NT2/D1 (cell line): ENCODE measurements around the gene DYNC1H1.

Source experiments
- DNase-seq: peaks from one replicate; pipeline ENCODE4 v3.0.0-alpha.2; 2011; ENCODE audit warnings: low read depth, low spot score
- H3K27me3 ChIP-seq: 2 replicates; pipeline ENCODE4 v1.6.0; 2011; ENCODE audit warnings: mild to moderate bottlenecking; ENCODE audit not compliant: insufficient read length, insufficient read depth
- H3K36me3 ChIP-seq: 2 replicates; pipeline ENCODE4 v1.6.1; 2011; ENCODE audit warnings: mild to moderate bottlenecking, low read length, mixed read lengths; ENCODE audit not compliant: insufficient read depth, insufficient read length
- H3K4me1 ChIP-seq: 2 replicates; pipeline ENCODE4 v1.5.1; 2011; ENCODE audit not compliant: insufficient read depth, insufficient read length
- H3K4me3 ChIP-seq: 2 replicates; pipeline ENCODE4 v1.5.1; 2011; ENCODE audit warnings: low read depth; ENCODE audit not compliant: insufficient read length
- H3K9ac ChIP-seq: 2 replicates; pipeline ENCODE4 v1.6.0; 2011; ENCODE audit warnings: low read depth; ENCODE audit not compliant: insufficient read length
- H3K9me3 ChIP-seq: 2 replicates; pipeline ENCODE4 v1.5.1; 2011; ENCODE audit warnings: mild to moderate bottlenecking, low read length; ENCODE audit not compliant: insufficient read depth
- SUZ12 ChIP-seq: IDR thresholded peaks from 2 replicates; pipeline ENCODE4 v1.6.1; 2011; ENCODE audit not compliant: insufficient read length, insufficient read depth; ENCODE audit errors: extremely low read depth
- YY1 ChIP-seq: IDR thresholded peaks from 2 replicates; pipeline ENCODE4 v1.6.1; 2011; ENCODE audit not compliant: insufficient read length, insufficient read depth
- ZNF274 ChIP-seq: IDR thresholded peaks from 2 replicates; pipeline ENCODE4 v1.6.1; 2011; ENCODE audit warnings: mild to moderate bottlenecking, low read depth, low read length

The DYNC1H1 gene

DNA sequence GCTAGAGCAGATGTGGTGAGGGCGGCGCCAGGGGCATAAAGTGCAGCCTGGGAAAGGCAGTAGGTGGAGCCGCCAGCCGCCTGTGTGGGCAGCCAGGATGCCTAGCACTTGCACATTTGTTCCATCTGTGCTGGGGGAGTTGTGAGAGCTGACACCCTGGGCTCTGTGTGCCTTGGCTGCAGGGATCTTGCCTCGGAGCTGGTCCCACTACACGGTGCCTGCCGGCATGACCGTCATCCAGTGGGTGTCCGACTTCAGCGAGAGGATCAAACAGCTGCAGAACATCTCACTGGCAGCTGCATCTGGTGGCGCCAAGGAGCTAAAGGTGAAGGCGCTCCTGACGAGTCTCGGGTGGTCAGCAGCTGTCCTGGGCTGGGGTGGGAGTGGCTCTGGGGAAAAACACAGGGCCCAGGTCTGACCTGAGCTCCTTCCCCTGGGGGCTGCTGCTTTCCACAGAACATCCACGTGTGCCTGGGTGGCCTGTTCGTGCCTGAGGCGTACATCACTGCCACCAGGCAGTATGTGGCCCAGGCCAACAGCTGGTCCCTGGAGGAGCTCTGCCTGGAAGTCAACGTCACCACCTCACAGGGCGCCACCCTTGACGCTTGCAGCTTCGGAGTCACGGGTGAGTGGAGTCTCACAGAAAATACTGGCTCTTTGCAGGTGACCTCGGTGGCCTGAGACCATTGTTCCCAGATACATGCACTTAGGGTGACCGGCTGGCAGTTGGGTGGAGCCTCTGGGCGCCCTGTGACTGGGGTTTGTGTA, 85.1 kb downstream of the DYNC1H1 start:
- H3K4me3 ChIP-seq: no peak overlapping the region
- no peak overlapping the region for H3K9ac ChIP-seq
- TF ChIP-seq ZNF274: no peak
- TF ChIP-seq YY1: no peak
- TF ChIP-seq SUZ12: no peak
- no peaks in the 10 kb centered on the region for H3K27me3 ChIP-seq
- peaks cover 72% of the 10 kb centered on the region for H3K36me3 ChIP-seq
- no peak for DNase-seq
- H3K4me1 ChIP-seq: peaks cover 3% of the 10 kb centered on the region
- H3K9me3 ChIP-seq: no peaks in the 10 kb centered on the region

DNA sequence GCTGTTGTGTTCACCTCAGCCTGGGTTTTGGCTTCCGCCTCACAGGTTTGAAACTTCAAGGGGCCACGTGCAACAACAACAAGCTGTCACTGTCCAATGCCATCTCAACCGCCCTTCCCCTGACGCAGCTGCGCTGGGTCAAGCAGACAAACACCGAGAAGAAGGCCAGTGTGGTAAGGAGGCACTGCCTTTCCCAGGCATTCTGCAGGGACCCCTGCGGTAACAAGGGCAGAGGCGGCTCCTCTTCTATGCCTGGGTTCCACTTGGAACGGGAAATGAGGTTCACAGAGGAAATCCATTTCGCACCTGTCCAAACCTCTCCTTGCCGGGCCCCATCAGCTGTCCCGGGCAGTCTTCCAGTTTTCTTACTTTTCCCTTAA, 85.6 kb downstream of the DYNC1H1 start:
- peaks cover 70% of the 10 kb centered on the region for H3K36me3 ChIP-seq
- no peak for DNase-seq
- H3K4me1 ChIP-seq: peaks cover 5% of the 10 kb centered on the region
- no peak overlapping the region for H3K9ac ChIP-seq
- TF ChIP-seq YY1 (no peak), SUZ12 (no peak), ZNF274 (no peak)
- no peaks in the 10 kb centered on the region for H3K27me3 ChIP-seq
- no peak overlapping the region for H3K4me3 ChIP-seq
- H3K9me3 ChIP-seq: no peaks in the 10 kb centered on the region

GRCh38 chr14:102050625-102051024, 86.3 kb downstream of the DYNC1H1 start:
- no peak for DNase-seq
- H3K4me3 ChIP-seq: no peak overlapping the region
- no peak overlapping the region for H3K9ac ChIP-seq
- no peak for TF ChIP-seq SUZ12
- no peak for TF ChIP-seq YY1
- no peak for TF ChIP-seq ZNF274
- peaks cover 74% of the 10 kb centered on the region for H3K36me3 ChIP-seq
- no peaks in the 10 kb centered on the region for H3K9me3 ChIP-seq
- H3K4me1 ChIP-seq: peaks cover 11% of the 10 kb centered on the region
- H3K27me3 ChIP-seq: no peaks in the 10 kb centered on the region

DNA sequence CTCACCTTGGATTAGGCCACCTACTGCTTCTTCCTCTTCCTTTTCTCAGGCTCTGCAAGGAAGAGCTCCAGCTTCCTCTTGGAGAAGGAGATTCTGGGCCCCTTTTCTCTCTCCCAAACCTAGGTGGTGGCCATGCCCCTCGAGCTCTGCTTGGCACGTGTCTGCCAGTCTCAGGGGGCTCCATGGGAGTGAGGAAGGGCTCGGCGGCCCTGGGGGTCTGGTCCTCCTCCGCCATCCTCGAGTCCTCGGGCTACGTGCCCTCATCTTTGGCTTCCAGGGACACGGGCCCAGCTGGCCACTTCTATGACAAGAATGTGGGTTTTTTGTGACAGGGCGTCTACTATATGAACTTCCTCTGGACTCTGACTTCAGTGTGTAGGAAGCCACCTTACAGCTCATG, 88.1 kb downstream of the DYNC1H1 start:
- TF ChIP-seq SUZ12: no peak
- TF ChIP-seq YY1: no peak
- TF ChIP-seq ZNF274: no peak
- H3K36me3 ChIP-seq: peaks cover 72% of the 10 kb centered on the region
- no peaks in the 10 kb centered on the region for H3K9me3 ChIP-seq
- H3K4me1 ChIP-seq: peaks cover 19% of the 10 kb centered on the region
- no peak for DNase-seq
- no peaks in the 10 kb centered on the region for H3K27me3 ChIP-seq
- no peak overlapping the region for H3K9ac ChIP-seq
- no peak overlapping the region for H3K4me3 ChIP-seq

DNA sequence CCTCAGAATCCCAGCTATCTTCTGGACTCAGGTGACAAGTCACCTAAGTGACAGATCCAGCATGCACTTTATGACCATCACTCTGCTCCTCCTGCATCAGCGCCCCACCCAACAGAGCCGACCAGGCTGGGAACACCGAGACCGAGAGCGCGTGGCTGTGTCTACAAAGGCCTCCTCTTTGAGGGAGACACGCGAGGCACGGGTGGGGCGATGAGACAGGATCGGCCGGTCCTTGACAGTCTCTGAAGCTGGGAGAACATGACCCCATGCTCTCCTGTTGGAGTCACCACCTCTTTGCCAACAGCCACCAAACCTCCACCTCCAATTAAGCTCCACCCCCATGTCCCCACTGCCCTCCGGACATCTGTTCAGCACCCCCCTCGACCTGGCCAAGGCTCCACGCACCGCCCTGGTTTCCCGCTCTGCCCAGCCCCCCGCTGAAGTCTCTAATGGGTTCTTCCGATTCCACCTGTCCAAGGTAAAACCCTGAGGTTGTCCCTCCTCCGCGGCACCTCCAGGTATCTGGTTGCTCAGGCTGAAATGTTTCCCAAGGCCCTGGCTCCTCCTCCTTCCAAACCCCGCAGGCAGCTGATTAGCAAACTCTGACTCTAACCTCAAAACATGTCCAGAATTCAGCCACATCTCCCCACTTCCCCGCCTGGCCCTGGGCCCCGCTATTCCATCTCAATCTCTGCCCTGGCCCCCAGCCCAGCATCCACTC, 91.0 kb downstream of the DYNC1H1 start:
- DNase-seq: no peak
- no peaks in the 10 kb centered on the region for H3K27me3 ChIP-seq
- no peak for TF ChIP-seq SUZ12
- H3K4me3 ChIP-seq: no peak overlapping the region
- H3K9me3 ChIP-seq: no peaks in the 10 kb centered on the region
- H3K36me3 ChIP-seq: peaks cover 43% of the 10 kb centered on the region
- H3K4me1 ChIP-seq: peaks cover 16% of the 10 kb centered on the region
- H3K9ac ChIP-seq: no peak overlapping the region

DNA sequence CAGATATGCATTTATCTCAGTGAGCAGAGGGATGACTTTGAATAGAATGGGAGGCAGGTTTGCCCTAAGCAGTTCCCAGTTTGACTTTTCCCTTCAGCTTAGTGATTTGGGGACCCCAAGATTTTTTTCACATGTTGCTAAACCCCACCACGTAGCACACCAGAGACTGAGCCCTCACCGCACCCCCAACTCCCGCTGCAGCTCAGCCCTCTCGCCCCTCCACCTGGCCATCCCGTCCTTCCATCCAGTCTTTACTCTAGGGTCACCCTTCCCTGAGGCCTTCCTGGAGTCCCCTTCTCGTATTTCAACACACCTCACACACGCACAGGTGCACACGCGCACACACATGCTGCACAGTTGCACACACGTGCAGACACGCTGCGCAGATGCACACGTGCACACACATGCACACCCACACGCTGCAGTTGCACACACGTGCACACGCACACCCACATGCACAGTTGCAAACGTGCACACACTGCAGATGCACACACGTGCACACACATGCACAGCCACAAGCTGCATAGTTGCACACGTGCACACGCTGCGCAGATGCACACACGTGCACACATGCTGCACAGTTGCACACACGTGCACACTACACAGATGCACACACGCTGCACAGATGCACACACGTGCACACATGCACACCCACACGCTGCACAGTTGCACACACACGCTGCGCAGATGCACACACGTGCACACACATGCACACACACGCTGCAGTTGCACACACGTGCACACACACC, 92.5 kb downstream of the DYNC1H1 start:
- H3K27me3 ChIP-seq: no peaks in the 10 kb centered on the region
- no peak for DNase-seq
- no peak overlapping the region for H3K4me3 ChIP-seq
- no peaks in the 10 kb centered on the region for H3K9me3 ChIP-seq
- peaks cover 16% of the 10 kb centered on the region for H3K4me1 ChIP-seq
- TF ChIP-seq SUZ12 (no peak), YY1 (no peak), ZNF274 (no peak)
- H3K36me3 ChIP-seq: peaks cover 30% of the 10 kb centered on the region
- H3K9ac ChIP-seq: no peak overlapping the region
